H1 (cell line): Measurements from ENCODE around the gene GNG4. TPM values are rescaled to one million over a fixed set of nuclear protein-coding genes. Genes with fewer than 3 reads are reported as not detected.

Experiments used
- CTCF ChIA-PET: fragments of 300-600 bp; sonication (Branson Sonifier 250); formaldehyde crosslinking; loops from one replicate; lab custom pipeline; 2021; ENCODE audit not compliant: partially characterized antibody; lab: Charles Lee
- POLR2A ChIA-PET: fragments of 300-600 bp; sonication (Branson Sonifier 250); formaldehyde crosslinking; loops from one replicate; lab custom pipeline; 2021; ENCODE audit warnings: inconsistent platforms; ENCODE audit not compliant: partially characterized antibody; lab: Charles Lee
- DNase-seq, 2 experiments: peaks; one replicate each; pipeline versions ENCODE4 v3.0.0 to v3.0.0-alpha.2; 2010 to 2022; ENCODE audit warnings: low spot score in 2 of 2, low read depth in 1 of 2, mixed read lengths in 1 of 2
- FAIRE-seq: peaks from 2 replicates; lab custom pipeline; 2011; peaks lifted over from hg19 to GRCh38; lab: Jason Lieb, UNC
- H2AFZ ChIP-seq: 2 replicates; pipeline ENCODE4 v1.8.1; 2012; ENCODE audit warnings: low read length, inconsistent platforms
- H2AK5ac ChIP-seq: 2 replicates; pipeline ENCODE4 v1.6.1; 2013; ENCODE audit warnings: low read depth, low read length
- H2BK120ac ChIP-seq: replicated peaks from 2 replicates; pipeline ENCODE3; 2013; ENCODE audit warnings: low read depth, low read length, inconsistent platforms
- H2BK12ac ChIP-seq: 2 replicates; pipeline ENCODE4 v1.6.1; 2013; ENCODE audit warnings: low read depth, low read length
- H2BK15ac ChIP-seq: 2 replicates; pipeline ENCODE4 v1.6.1; 2013; ENCODE audit warnings: low read length
- H2BK20ac ChIP-seq: 2 replicates; pipeline ENCODE4 v1.6.1; 2013; ENCODE audit warnings: low read length
- H2BK5ac ChIP-seq: 2 replicates; pipeline ENCODE4 v1.6.1; 2013; ENCODE audit warnings: low read depth, low read length
- H3K14ac ChIP-seq: 2 replicates; pipeline ENCODE4 v1.6.1; 2013; ENCODE audit warnings: inconsistent platforms; ENCODE audit not compliant: insufficient read length
- H3K18ac ChIP-seq: 2 replicates; pipeline ENCODE4 v1.6.1; 2013; ENCODE audit warnings: low read length; ENCODE audit errors: extremely low read depth
- H3K23ac ChIP-seq: 2 replicates; pipeline ENCODE4 v1.6.1; 2013; ENCODE audit warnings: inconsistent platforms; ENCODE audit not compliant: insufficient read length
- H3K23me2 ChIP-seq: 2 replicates; pipeline ENCODE4 v1.6.1; 2013; ENCODE audit warnings: low read depth, low read length
- H3K27ac ChIP-seq: 2 replicates; pipeline ENCODE4 v1.6.1; 2011; ENCODE audit warnings: low read depth, low read length, inconsistent platforms
- H3K27me3 ChIP-seq, 4 experiments: replicated peaks in 1 of 4; 1 replicate in 1 of 4; 2 replicates in 3 of 4; pipeline versions ENCODE4 v1.6.1 to v1.8.1; 2011 to 2013; ENCODE audit warnings: low read length in 3 of 4, mild to moderate bottlenecking in 3 of 4, inconsistent platforms in 2 of 4, mixed read lengths in 2 of 4, moderate library complexity in 1 of 4; ENCODE audit not compliant: control insufficient read depth in 3 of 4, insufficient read depth in 3 of 4; ENCODE audit errors: extremely low read depth in 1 of 4
- H3K36me3 ChIP-seq, 4 experiments: 2 replicates each; pipeline versions ENCODE4 v1.6.1 to v1.8.1; 2011 to 2013; ENCODE audit warnings: mild to moderate bottlenecking in 4 of 4, low read length in 3 of 4, moderate library complexity in 2 of 4, control low read depth in 1 of 4, inconsistent platforms in 1 of 4; ENCODE audit not compliant: insufficient read depth in 4 of 4, control insufficient read depth in 2 of 4
- H3K4ac ChIP-seq: replicated peaks from 2 replicates; pipeline ENCODE3; 2013; ENCODE audit warnings: low read length, low read depth, mixed read lengths, inconsistent platforms; ENCODE audit not compliant: insufficient read length
- H3K4me1 ChIP-seq, 4 experiments: replicated peaks in 1 of 4; 1 replicate in 1 of 4; 2 replicates in 3 of 4; pipeline versions ENCODE4 v1.6.1 to v1.8.1; 2011 to 2013; ENCODE audit warnings: low read length in 3 of 4, inconsistent platforms in 2 of 4, mixed read lengths in 1 of 4; ENCODE audit not compliant: insufficient read depth in 4 of 4, control insufficient read depth in 3 of 4
- H3K4me2 ChIP-seq, 2 experiments: 2 replicates each; pipeline versions ENCODE4 v1.6.1 to v1.8.1; 2011 to 2013; ENCODE audit warnings: low read depth in 2 of 2, low read length in 2 of 2, control low read depth in 1 of 2, inconsistent platforms in 1 of 2, mild to moderate bottlenecking in 1 of 2; ENCODE audit not compliant: insufficient read depth in 1 of 2
- H3K4me3 ChIP-seq, 4 experiments: fragments of 200-600, 300-600 bp in 1 of 4; sonication (generic), shearing (Covaris generic), sonication (Bioruptor Twin) in 1 of 4; 2 replicates each; pipeline versions ENCODE4 v1.5.1 to v1.8.1; 2011 to 2016; ENCODE audit warnings: low read length in 4 of 4, low read depth in 3 of 4, control low read depth in 2 of 4, inconsistent platforms in 2 of 4, mild to moderate bottlenecking in 2 of 4, mixed read lengths in 1 of 4, moderate library complexity in 1 of 4; ENCODE audit not compliant: insufficient read depth in 2 of 4; ENCODE audit errors: extremely low read depth in 1 of 4
- H3K56ac ChIP-seq: replicated peaks from 2 replicates; pipeline ENCODE3; 2013; ENCODE audit warnings: low read depth, mild to moderate bottlenecking, mixed read lengths, low read length, inconsistent platforms; ENCODE audit not compliant: insufficient read length
- H3K79me1 ChIP-seq: 2 replicates; pipeline ENCODE4 v1.6.1; 2013; ENCODE audit warnings: low read depth, low read length, control low read depth
- H3K79me2 ChIP-seq, 2 experiments: 2 replicates each; pipeline versions ENCODE4 v1.6.1 to v1.8.1; 2012 to 2013; ENCODE audit warnings: low read length in 2 of 2, mild to moderate bottlenecking in 2 of 2, inconsistent platforms in 1 of 2; ENCODE audit not compliant: insufficient read depth in 2 of 2, control insufficient read depth in 1 of 2
- H3K9ac ChIP-seq, 4 experiments: replicated peaks in 1 of 4; 1 replicate in 1 of 4; 2 replicates in 3 of 4; pipeline versions ENCODE4 v1.6.1 to v1.8.1; 2011 to 2013; ENCODE audit warnings: low read depth in 3 of 4, low read length in 3 of 4, control low read depth in 2 of 4, mild to moderate bottlenecking in 2 of 4, moderate library complexity in 2 of 4, inconsistent platforms in 1 of 4; ENCODE audit errors: extremely low read depth in 1 of 4
- H3K9me3 ChIP-seq, 2 experiments: 2 replicates each; pipeline versions ENCODE4 v1.6.1 to v1.8.1; 2012 to 2013; ENCODE audit warnings: mild to moderate bottlenecking in 2 of 2, moderate library complexity in 2 of 2, control low read depth in 1 of 2, inconsistent platforms in 1 of 2, low read depth in 1 of 2, low read length in 1 of 2, mixed read lengths in 1 of 2; ENCODE audit not compliant: insufficient read depth in 2 of 2
- H4K20me1 ChIP-seq, 2 experiments: replicated peaks in 1 of 2; 2 replicates each; pipeline versions ENCODE3 to v1.8.1; 2011 to 2013; ENCODE audit warnings: inconsistent platforms in 2 of 2, low read length in 2 of 2, mild to moderate bottlenecking in 1 of 2; ENCODE audit not compliant: insufficient read depth in 2 of 2, control insufficient read depth in 1 of 2
- H4K5ac ChIP-seq: 2 replicates; pipeline ENCODE4 v1.6.1; 2013; ENCODE audit warnings: low read length, low read depth, mixed read lengths, inconsistent platforms; ENCODE audit not compliant: insufficient read length
- H4K8ac ChIP-seq: 2 replicates; pipeline ENCODE4 v1.8.0; 2013; ENCODE audit warnings: mild to moderate bottlenecking, moderate library complexity, low read length, inconsistent platforms; ENCODE audit not compliant: insufficient read depth; ENCODE audit errors: extremely low read depth
- H4K91ac ChIP-seq: replicated peaks from 2 replicates; pipeline ENCODE3; 2013; ENCODE audit warnings: low read length, mixed read lengths, inconsistent platforms; ENCODE audit not compliant: insufficient read length
- HDAC2 ChIP-seq, 2 experiments: fragments of 300-600 bp in 1 of 2; sonication (generic) in 1 of 2; IDR thresholded peaks; 2 replicates each; pipeline ENCODE4 v1.6.1; 2011 to 2012; ENCODE audit warnings: low read depth in 2 of 2, low read length in 2 of 2, mild to moderate bottlenecking in 2 of 2, moderate library complexity in 2 of 2, borderline replicate concordance in 1 of 2, inconsistent platforms in 1 of 2
- MAX ChIP-seq: IDR thresholded peaks from 2 replicates; pipeline ENCODE4 v1.6.1; 2012; ENCODE audit warnings: inconsistent platforms
- whole genome bisulfite sequencing, 2 experiments: shearing (Covaris generic) in 1 of 2; methylation state at CpG; one replicate each; pipeline versions ENCODE4 v1.1.6 to v1.1.7; 2013 to 2015; ENCODE audit warnings: low lambda C conversion rate in 2 of 2, mixed read lengths in 2 of 2, inconsistent platforms in 1 of 2, low coverage in 1 of 2, missing lambda C conversion rate in 1 of 2; ENCODE audit not compliant: insufficient replicate concordance in 2 of 2, insufficient coverage in 1 of 2, insufficient read length in 1 of 2; ENCODE audit errors: extremely low coverage in 1 of 2, missing lambda C conversion rate in 1 of 2; 5-methylcytosine and 5-hydroxymethylcytosine counted together
- polyA plus RNA-seq, 7 experiments: library from polyadenylated mRNA; depleted of rRNA in 3 of 7; stranded (reverse) in 5 of 7; unstranded in 2 of 7; fragments of >200 nt in 5 of 7; fragments of 200-250 nt in 2 of 7; gene quantifications; 1 replicate in 5 of 7; 2 replicates in 1 of 7; 4 replicates in 1 of 7; pipeline versions ENCODE4 v1.2.1 to v1.2.3, GENCODE V29; 2011 to 2013; ENCODE audit warnings: missing spikeins in 2 of 7, mixed read lengths in 2 of 7
- total RNA-seq: library from RNA; stranded (reverse); fragmentation: NEBNext Ultra II Directional; extraction: Animal tissue kit (Norgen Biotek cat#: 25700); gene quantifications from 2 replicates; pipeline ENCODE4 v1.2.1, GENCODE V29; 2021

The GNG4 gene
- total and polyA plus RNA-seq, 2 of the 8 experiments (the other 6 are each of a cell fraction or from before 2014, with no cell fraction given): 95.5 to 96.8 TPM

DNA sequence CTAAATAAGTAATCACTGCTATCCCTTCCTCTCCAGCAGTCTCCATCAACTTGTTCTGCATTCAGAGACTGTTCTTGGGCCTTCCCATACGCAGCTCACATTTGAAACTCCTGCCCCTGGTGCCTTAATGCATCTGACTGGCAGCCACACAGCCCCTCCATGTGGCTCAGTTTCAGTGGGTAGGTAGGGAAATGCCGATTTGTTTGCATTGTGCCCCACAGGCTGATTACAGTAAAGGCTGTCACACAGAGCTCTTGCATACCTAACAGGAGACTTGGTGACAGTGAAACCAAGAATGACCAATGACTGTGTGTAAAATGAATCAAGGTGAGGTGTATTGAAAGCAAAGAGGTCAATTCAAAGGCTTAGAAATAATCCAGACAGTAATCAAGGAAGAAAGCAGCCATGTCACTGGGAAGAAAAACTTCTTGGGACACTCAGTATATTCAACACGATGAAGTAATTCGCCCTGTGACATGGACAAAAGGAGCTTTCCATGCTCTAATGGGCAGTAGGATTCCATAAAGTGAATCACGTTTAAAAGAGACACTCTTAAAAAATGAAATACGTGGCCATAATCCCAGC is 132.6 kb downstream of the GNG4 start:
- Histone ChIP-seq H2BK120ac (no peak overlapping the region), H2BK15ac (no peak overlapping the region), H3K79me2 (no peaks in the 10 kb centered on the region), H3K4me3 (no peak overlapping the region), H3K4ac (no peak overlapping the region), H4K5ac (no peak overlapping the region), H4K91ac (no peak overlapping the region), H3K14ac (no peak overlapping the region), H3K36me3 (no peaks in the 10 kb centered on the region), H2BK12ac (no peak overlapping the region), H3K23ac (no peak overlapping the region), H3K79me1 (no peaks in the 10 kb centered on the region), H3K9me3 (no peaks in the 10 kb centered on the region), H3K9ac (no peak overlapping the region), H4K8ac (no peak overlapping the region), H2AK5ac (no peak overlapping the region), H2BK20ac (no peak overlapping the region), H3K27ac (no peak overlapping the region), H2BK5ac (no peak overlapping the region), H3K23me2 (0 out of 2 replicates have a peak, but pooled peaks cover 1% of the 10 kb centered on the region), H3K4me1 (peaks cover 0 to 3% (median 2%) of the 10 kb centered on the region in 4 experiments; a peak in 2 of 7 replicates), H3K18ac (no peak overlapping the region), H3K27me3 (no peaks in the 10 kb centered on the region; a peak in 1 of 7 replicates), H2AFZ (0 out of 2 replicates have a peak overlapping the region, but pooled peaks have one; percentile 57), H3K4me2 (no peak overlapping the region), H3K56ac (no peak overlapping the region), H4K20me1 (no peaks in the 10 kb centered on the region)
- TF ChIP-seq MAX (peak; percentile 20; the same call in 1 of the 2 replicates), HDAC2 (IDR thresholded peaks at IDR 0.05; ENCODE audit: borderline replicate concordance in 1 of 2, low read depth in 2 of 2, low read length in 2 of 2) (no peak)
- POLR2A ChIA-PET: no interaction called here
- FAIRE-seq: no peak
- WGBS, 2 experiments: 89% methylated on average over 6 of the region's 6 CpGs; no CpG with 5 or more reads in 1 of the 2 experiments
- DNase-seq: no peak
- CTCF ChIA-PET: interaction anchor here (0.8 to 2.6 kb wide), 6 partner anchors 8 to 455 kb away, joined by 3 to 13 read pairs (median 6); partner anchors contain the start of gene B3GALNT2
